ENCODE measurements around the gene IVD.
A peak's percentile ranks its signal among the peaks of the same experiment; 100 is the strongest.

Gene IVD

DNA sequence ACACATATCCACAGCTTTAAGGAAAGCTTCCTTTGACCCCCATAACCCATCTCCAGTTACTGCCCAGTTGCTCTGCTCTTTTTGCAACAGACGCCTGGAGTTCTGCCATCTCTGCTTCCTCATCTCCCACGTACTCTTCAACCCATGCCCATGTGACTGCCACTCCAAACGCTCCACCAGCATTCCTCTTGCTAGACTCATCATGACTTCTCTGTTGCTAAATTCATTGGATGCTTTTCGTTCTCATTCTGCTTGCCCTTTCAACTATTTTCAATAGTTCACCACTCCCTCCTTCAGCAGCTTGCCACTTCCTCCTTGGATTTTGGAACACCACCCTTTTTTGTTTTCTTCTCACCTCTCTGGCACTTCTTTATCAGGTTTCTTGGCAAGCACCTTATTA is 25.7 kb upstream of the IVD start:
- no peaks in the 10 kb centered on the region for H3K9me3 ChIP-seq (replicated peaks; ENCODE audit: low read length)
- no peaks in the 10 kb centered on the region for H3K36me3 ChIP-seq (ENCODE audit: insufficient read depth, low read length)
- peaks cover 26% of the 10 kb centered on the region for H3K4me1 ChIP-seq (ENCODE audit: control insufficient read depth, insufficient read depth, low read length)
- peak overlapping the region; percentile 64 for H3K4me2 ChIP-seq (ENCODE audit: low read length)
- peak overlapping the region; percentile 28 for H3K4me3 ChIP-seq (ENCODE audit: low read length)
- peak overlapping the region; percentile 55 for H3K9ac ChIP-seq (ENCODE audit: low read depth, low read length)
- no peaks in the 10 kb centered on the region for H3K27me3 ChIP-seq (ENCODE audit: control insufficient read depth, insufficient read depth, low read length)

DNA sequence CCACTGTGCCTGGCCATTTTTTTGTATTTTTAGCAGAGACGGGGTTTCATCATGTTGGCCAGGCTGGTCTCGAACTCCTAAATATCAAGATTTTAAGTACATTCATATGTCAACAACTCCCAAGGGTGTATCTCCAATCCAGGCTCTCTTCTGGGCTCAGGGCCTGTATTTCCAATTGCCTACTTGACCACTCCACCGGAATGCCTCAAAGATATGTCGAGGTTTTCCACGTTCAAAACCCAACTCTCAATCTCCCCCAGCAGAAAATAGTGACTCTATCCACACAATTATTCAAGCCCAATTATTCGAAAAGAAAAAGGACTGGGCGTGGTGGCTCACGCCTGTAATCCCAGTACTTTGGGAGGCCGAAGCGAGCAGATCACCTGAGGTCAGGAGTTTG is 25.0 kb upstream of the IVD start:
- no peak overlapping the region for H3K9ac ChIP-seq (ENCODE audit: low read depth, low read length)
- peaks cover 26% of the 10 kb centered on the region for H3K4me1 ChIP-seq (ENCODE audit: control insufficient read depth, insufficient read depth, low read length)
- no peak overlapping the region for H3K4me3 ChIP-seq (ENCODE audit: low read length)
- H3K27me3 ChIP-seq (ENCODE audit: control insufficient read depth, insufficient read depth, low read length), result no peaks in the 10 kb centered on the region
- H3K9me3 ChIP-seq (replicated peaks; ENCODE audit: low read length), result no peaks in the 10 kb centered on the region
- H3K36me3 ChIP-seq (ENCODE audit: insufficient read depth, low read length), result no peaks in the 10 kb centered on the region
- H3K4me2 ChIP-seq (ENCODE audit: low read length), result no peak overlapping the region

DNA sequence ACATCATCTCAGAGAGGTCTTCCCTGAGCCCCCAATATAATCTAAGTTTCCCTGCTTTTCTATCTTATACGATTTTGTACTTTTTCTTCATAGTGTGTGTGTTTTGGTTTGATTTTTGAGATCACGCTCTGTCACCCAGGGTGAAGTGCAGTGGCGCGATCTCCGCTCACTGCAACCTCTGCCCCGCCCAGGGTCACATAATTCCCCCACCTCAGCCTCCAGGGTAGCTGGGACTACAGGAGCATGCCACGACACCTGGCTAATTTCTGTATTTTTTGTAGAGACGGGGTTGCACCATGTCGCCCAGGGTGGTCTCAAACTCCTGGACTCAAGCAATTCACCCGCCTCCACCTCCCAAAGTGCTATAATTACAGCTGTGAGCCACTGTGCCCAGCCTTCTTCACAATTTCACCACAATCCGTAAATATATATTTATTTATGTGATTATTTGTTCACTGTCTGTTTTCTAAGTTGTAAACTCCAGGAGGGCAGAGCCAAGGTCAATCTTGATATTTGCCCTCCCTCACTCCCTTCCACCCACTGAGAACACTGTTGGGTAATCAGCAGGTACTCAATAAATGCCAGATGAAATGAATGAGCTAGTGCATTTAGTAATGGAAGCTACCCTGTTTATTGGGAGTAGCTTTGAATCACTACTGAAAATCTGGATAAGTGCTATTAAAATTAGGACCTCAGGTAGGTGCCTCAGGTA is 23.6 kb upstream of the IVD start:
- peak overlapping the region; percentile 64 for H3K4me2 ChIP-seq (ENCODE audit: low read length)
- peaks cover 8% of the 10 kb centered on the region for H3K36me3 ChIP-seq (ENCODE audit: insufficient read depth, low read length)
- H3K4me3 ChIP-seq (ENCODE audit: low read length), result no peak overlapping the region
- H3K4me1 ChIP-seq (ENCODE audit: control insufficient read depth, insufficient read depth, low read length), result peaks cover 26% of the 10 kb centered on the region
- no peaks in the 10 kb centered on the region for H3K9me3 ChIP-seq (replicated peaks; ENCODE audit: low read length)
- H3K27me3 ChIP-seq (ENCODE audit: control insufficient read depth, insufficient read depth, low read length), result no peaks in the 10 kb centered on the region
- H3K9ac ChIP-seq (ENCODE audit: low read depth, low read length), result no peak overlapping the region

DNA sequence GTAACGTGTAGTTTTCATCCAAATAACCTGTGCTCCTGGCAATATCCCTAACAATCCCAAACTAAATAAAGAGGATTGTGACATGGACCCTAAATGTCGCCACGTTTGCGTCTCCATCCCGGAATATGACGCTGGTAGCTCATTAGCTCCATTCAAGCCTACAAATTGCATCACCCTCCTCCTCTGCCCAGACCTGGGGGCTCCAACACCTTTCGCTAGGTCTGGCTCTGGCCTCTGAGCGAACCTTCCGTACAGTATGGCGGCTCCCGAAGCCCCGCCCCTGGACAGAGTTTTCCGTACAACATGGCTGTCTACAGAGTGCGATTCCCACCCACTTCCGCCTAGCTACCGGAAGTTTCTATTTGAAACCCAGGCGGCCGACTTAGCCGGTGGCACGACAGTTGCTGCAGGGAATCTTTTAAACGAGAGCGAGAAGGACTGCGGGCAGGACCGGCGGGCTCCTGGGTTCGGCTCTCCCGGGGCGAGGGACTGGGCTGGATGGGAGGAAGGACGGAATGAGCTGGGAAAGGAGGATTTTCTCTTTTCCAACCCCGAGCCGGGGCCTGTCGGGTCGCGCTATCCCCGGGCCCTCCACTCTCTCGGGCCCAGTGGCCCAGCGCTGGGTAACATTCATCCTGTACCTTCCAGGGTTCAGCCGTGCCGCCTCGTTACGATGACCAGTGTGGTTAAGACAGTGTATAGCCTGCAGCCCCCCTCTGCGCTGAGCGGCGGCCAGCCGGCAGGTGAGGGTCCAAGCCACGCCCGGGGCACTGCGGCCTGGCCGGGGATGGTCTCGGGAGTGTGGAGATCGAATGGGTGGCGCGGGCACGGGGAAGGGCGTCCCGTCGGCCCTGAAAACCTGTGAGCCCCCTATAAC is 22.8 kb upstream of the IVD start, which contains the start of gene KNSTRN:
KNSTRN (plus strand) TSS at position 142 of the 877 bp plus-strand sequence; CDS start at position 257, 115 bp downstream.
- H3K4me3 ChIP-seq (ENCODE audit: low read length), result peak within 1 kb of the TSS; percentile 78
- no peaks in the 10 kb centered on the region for H3K9me3 ChIP-seq (replicated peaks; ENCODE audit: low read length)
- no peaks in the 10 kb centered on the region for H3K27me3 ChIP-seq (ENCODE audit: control insufficient read depth, insufficient read depth, low read length)
- H3K9ac ChIP-seq (ENCODE audit: low read depth, low read length), result peak within 1 kb of the TSS; percentile 88
- peaks cover 13% of the 10 kb centered on the region for H3K36me3 ChIP-seq (ENCODE audit: insufficient read depth, low read length)
- H3K4me2 ChIP-seq (ENCODE audit: low read length), result peak within 1 kb of the TSS; percentile 80
- peaks cover 26% of the 10 kb centered on the region for H3K4me1 ChIP-seq (ENCODE audit: control insufficient read depth, insufficient read depth, low read length)

DNA sequence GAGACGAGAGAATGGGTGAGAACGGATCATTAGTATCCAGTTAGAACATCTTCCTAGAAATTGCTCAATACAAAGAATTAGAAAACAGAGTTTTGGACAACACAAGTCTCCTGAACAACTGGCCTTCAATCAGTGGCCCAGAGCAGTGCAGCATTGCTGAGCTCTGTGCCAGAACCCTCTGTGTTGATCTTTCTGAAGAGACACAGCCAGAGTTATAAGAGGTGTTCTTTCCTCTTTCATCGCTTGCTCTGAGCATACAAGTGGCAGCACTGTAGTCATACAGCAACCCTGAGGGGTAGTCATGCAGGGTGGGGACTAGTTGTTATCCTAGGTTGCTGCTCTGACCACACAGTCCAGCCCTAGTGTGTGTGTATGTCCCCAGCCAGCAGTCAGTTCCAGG is 19.1 kb upstream of the IVD start:
- H3K36me3 ChIP-seq (ENCODE audit: insufficient read depth, low read length), result peaks cover 27% of the 10 kb centered on the region
- H3K4me2 ChIP-seq (ENCODE audit: low read length), result no peak overlapping the region
- no peaks in the 10 kb centered on the region for H3K27me3 ChIP-seq (ENCODE audit: control insufficient read depth, insufficient read depth, low read length)
- H3K4me3 ChIP-seq (ENCODE audit: low read length), result no peak overlapping the region
- no peaks in the 10 kb centered on the region for H3K9me3 ChIP-seq (replicated peaks; ENCODE audit: low read length)
- H3K9ac ChIP-seq (ENCODE audit: low read depth, low read length), result no peak overlapping the region
- peaks cover 17% of the 10 kb centered on the region for H3K4me1 ChIP-seq (ENCODE audit: control insufficient read depth, insufficient read depth, low read length)

DNA sequence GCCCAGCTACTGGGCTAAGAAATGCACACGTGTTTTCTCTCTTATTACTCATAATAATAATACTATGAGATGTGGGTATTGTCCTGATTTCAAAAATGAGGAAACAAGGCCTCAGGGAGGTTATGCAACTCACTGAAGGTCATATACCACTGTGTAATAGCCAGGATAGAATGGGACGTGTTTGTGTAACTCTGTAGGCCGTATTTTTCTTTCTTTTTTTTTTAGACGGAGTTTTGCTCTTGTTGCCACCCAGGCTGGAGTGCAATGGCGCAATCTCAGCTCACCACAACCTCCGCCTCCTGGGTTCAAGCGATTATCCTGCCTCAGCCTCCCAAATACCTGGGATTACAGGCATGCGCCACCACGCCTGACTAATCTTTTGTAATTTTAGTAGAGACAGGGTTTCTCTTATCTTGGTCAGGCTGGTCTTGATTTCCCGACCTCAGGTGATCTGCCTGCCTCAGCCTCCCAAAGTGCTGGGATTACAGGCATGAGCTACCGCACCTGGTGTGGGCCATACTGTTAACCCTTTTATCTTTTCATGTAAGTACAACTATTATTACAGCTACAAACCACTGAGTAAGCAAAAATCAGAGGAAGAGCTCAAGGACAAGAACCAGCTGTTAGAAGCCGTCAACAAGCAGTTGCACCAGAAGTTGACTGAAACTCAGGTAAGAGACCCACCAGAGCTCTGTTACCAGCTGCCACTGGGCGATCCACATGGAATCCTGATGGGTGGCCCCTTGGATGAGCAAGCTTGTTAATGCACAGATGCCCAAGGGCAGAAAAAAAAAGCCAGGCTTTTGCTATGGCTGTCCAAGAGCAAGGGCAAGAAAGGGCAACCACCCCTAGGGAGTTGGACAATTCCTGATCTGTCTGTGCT is 16.4 kb upstream of the IVD start:
- Histone ChIP-seq H3K9ac (ENCODE audit: low read depth, low read length) (no peak overlapping the region), H3K4me3 (ENCODE audit: low read length) (no peak overlapping the region), H3K27me3 (ENCODE audit: control insufficient read depth, insufficient read depth, low read length) (no peaks in the 10 kb centered on the region), H3K4me2 (ENCODE audit: low read length) (no peak overlapping the region), H3K9me3 (replicated peaks; ENCODE audit: low read length) (no peaks in the 10 kb centered on the region), H3K36me3 (ENCODE audit: insufficient read depth, low read length) (peaks cover 51% of the 10 kb centered on the region), H3K4me1 (ENCODE audit: control insufficient read depth, insufficient read depth, low read length) (peaks cover 11% of the 10 kb centered on the region)

DNA sequence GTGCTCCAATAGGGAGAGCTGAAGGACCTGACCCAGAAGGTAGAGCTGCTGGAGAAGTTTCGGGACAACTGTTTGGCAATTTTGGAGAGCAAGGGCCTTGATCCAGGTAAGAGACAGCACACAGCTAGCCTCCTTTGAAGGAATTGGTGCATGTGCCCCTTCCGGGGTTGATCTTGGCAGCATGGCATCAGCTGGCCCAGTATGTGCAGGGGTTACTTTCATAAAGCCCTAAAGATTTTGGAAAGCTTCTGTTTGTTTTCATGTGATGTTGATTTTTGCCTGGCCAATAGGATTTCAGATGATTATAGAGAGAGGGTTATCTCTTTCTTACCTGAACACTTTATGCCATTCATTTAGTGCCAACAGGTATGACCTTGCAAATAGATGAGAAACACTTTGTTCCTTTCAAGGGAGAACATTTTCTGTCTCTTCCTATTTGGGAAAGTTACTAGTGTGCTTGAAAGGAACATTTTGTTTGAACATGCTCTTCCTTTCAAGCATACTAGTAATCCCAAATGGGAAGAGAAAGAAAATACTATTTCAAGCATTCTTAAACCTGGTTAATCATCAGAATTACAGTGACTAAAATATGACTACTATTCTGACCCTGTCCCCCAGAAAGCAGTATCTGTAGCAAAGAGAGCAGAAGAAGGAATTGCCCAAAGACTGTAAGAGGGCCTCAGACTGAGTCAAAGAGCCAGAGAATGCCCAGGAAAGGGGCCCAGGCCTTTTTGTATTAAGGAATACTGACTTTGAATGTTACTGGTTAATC is 15.6 kb upstream of the IVD start:
- Histone ChIP-seq H3K4me1 (ENCODE audit: control insufficient read depth, insufficient read depth, low read length) (peaks cover 7% of the 10 kb centered on the region), H3K27me3 (ENCODE audit: control insufficient read depth, insufficient read depth, low read length) (no peaks in the 10 kb centered on the region), H3K4me2 (ENCODE audit: low read length) (no peak overlapping the region), H3K4me3 (ENCODE audit: low read length) (no peak overlapping the region), H3K36me3 (ENCODE audit: insufficient read depth, low read length) (peaks cover 55% of the 10 kb centered on the region), H3K9ac (ENCODE audit: low read depth, low read length) (no peak overlapping the region), H3K9me3 (replicated peaks; ENCODE audit: low read length) (no peaks in the 10 kb centered on the region)

DNA sequence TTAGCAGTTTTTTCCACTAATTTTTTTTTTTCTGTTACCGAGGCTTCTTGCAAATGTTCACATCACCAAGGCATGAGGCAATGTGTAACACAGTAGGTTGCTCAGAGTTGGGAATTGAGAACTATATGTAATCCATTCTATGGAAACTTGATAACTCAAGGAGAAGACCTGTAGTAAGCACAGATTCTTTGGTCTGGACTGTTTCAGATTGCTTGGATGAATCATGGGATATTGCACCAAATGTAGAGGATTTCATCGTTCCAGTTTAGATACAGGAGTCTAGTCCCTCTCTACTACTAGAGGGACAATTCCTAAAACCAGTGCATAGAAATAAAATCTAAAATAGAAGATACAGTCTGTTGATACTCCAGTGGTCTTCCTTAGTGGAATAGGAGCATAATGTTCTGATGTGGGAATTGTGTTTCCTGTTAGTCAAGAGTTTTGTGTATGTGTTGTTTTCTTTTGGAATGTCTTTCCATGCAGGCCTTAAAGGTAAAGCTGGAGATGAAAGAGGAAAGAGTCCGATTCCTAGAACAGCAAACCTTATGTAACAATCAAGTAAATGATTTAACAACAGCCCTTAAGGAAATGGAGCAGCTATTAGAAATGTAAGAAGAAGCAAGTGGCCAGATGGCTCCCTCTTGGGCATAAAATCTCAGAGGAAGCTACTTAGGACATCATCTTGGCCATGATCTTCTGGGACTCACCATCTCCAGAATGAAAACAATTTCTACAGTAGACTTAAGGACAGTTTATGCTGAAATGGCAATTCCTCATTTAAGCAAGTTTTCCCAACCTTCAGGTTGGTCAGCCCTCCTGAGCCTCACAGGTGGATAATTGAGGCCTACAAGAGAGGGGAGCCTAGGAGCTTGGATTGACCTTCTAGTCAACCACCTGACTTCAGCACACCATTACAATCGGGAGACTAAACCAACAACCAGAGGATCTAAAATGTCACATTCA is 12.3 kb upstream of the IVD start:
- H3K4me1 ChIP-seq (ENCODE audit: control insufficient read depth, insufficient read depth, low read length), result peaks cover 7% of the 10 kb centered on the region
- H3K9me3 ChIP-seq (replicated peaks; ENCODE audit: low read length), result no peaks in the 10 kb centered on the region
- no peak overlapping the region for H3K9ac ChIP-seq (ENCODE audit: low read depth, low read length)
- H3K36me3 ChIP-seq (ENCODE audit: insufficient read depth, low read length), result peaks cover 45% of the 10 kb centered on the region
- H3K27me3 ChIP-seq (ENCODE audit: control insufficient read depth, insufficient read depth, low read length), result no peaks in the 10 kb centered on the region
- no peak overlapping the region for H3K4me2 ChIP-seq (ENCODE audit: low read length)
- H3K4me3 ChIP-seq (ENCODE audit: low read length), result no peak overlapping the region

DNA sequence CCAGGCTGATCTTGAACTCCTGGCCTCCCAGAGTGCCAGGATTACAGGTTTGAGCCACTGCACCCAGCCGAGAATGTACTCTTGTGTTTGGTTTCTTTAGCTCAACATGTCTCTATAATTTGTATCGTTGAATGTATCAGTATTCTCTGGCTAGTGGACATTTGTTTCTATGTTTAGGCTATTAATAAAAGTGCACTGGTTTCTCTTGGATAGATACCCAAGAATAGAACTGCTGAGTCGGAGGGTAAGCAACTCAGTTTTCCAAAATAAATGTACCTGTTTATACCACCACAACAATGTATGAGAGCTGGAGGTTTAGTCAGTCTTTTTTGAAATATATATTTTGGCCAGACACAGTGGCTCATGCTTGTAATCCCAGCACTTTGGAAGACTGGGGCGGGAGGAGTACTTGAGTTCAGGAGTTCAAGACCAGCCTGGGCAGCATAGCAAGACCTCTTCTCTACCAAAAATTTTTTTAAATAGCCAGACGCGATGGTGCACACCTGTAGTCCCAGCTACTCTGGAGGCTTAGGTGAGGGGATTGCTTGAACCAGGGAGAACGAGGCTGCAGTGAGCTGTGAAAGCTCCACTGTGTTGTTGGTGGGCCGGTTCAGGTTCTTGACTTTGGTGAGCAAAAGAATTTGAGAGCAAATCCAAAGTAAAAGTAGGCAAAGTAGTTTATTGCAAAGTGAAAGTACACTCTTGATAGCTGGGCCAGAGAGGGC is 7.7 kb upstream of the IVD start:
- H3K9me3 ChIP-seq (replicated peaks; ENCODE audit: low read length), result no peaks in the 10 kb centered on the region
- H3K9ac ChIP-seq (ENCODE audit: low read depth, low read length), result no peak overlapping the region
- H3K4me2 ChIP-seq (ENCODE audit: low read length), result no peak overlapping the region
- H3K4me1 ChIP-seq (ENCODE audit: control insufficient read depth, insufficient read depth, low read length), result no peaks in the 10 kb centered on the region
- H3K36me3 ChIP-seq (ENCODE audit: insufficient read depth, low read length), result peaks cover 19% of the 10 kb centered on the region
- H3K27me3 ChIP-seq (ENCODE audit: control insufficient read depth, insufficient read depth, low read length), result no peaks in the 10 kb centered on the region
- H3K4me3 ChIP-seq (ENCODE audit: low read length), result no peak overlapping the region
